TTC549 (cell line): ENCODE results near the gene TBCD.
"Not testable (repeated sequence)": the region's sequence is repeated elsewhere in the genome, so short reads cannot be mapped to it uniquely, and the experiment has no call there.

Experiments used
- FAIRE-seq: peaks from 2 replicates; lab custom pipeline; 2012; peaks lifted over from hg19 to GRCh38; lab: Jason Lieb, UNC

Gene TBCD

GRCh38 chr17:82976982-82977488, 225.2 kb downstream of the TBCD start:
- no peak for FAIRE-seq

- no peak for FAIRE-seq
Measured at GRCh38 chr17:82977606-82978005, 225.7 kb downstream of the TBCD start.

GRCh38 chr17:82978765-82979349, 227.0 kb downstream of the TBCD start:
- no peak for FAIRE-seq

- FAIRE-seq: no peak
Measured at GRCh38 chr17:82979718-82980117, 227.9 kb downstream of the TBCD start.

- no peak for FAIRE-seq
Measured at GRCh38 chr17:82980632-82981031, 228.8 kb downstream of the TBCD start.

GRCh38 chr17:82981141-82981730, 229.4 kb downstream of the TBCD start:
- FAIRE-seq: no peak

GRCh38 chr17:82983510-82984248, 231.8 kb downstream of the TBCD start:
- FAIRE-seq: no peak

- not testable (repeated sequence) for FAIRE-seq
Measured at GRCh38 chr17:82984249-82984617, 232.4 kb downstream of the TBCD start.

- no peak for FAIRE-seq
Measured at GRCh38 chr17:82984751-82985427, 233.0 kb downstream of the TBCD start.

GRCh38 chr17:82985428-82985805, 233.6 kb downstream of the TBCD start:
- no peak for FAIRE-seq

GRCh38 chr17:82985973-82986372, 234.1 kb downstream of the TBCD start:
- FAIRE-seq: no peak

GRCh38 chr17:82989051-82989450, 237.2 kb downstream of the TBCD start:
- FAIRE-seq: not testable (repeated sequence)

- no peak for FAIRE-seq
Measured at GRCh38 chr17:82989881-82990280, 238.0 kb downstream of the TBCD start.

- FAIRE-seq: no peak
Measured at GRCh38 chr17:82993005-82993404, 241.1 kb downstream of the TBCD start.
